GM19463 (cell line): ENCODE data around the gene CSMD2.

Source experiments
- ATAC-seq: cut with Tn5 transposase; IDR thresholded peaks from one replicate; pipeline ENCODE4 v1.9.1; 2021; ENCODE audit warnings: mild to moderate bottlenecking, moderate library complexity; ENCODE audit not compliant: unreplicated experiment

Gene CSMD2

DNA sequence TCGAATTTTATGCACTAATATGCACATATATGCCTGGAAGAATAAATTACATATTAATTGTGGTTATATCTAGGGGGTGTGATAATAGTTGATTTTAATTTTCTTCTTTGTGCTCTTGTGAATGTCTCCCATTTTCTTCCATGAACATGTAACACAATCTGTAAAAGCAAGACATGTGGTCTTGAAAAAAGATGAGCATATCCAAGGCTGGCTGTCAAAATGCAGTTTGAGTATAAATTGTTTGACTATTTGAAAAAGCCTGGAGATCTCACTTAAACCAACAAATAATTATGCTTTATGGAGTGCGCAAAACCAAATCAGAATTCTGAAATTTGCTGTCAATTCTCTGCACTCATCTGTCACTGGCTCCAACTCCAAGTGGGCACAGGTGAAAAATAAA is 157.3 kb downstream of the CSMD2 start:
- no peak for ATAC-seq

DNA sequence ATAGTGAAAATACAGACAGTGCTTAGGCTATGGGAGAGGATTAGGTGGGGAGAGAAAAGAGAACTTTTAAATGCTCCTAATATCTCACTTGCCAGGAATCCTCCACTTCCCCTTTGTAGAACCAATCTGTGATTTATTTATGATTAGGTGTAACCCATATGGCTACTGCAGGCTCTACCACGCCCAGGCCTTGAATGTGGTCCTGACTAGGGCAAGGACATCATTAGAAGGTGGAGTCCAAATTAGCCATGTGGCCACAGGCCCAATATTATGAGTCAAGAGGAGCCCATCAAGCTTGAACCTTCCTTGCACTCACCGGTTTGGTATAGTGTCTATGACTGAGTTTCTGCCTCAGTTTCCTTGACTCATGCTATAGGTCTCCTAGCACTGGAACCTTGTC is 159.7 kb downstream of the CSMD2 start:
- ATAC-seq, result no peak

DNA sequence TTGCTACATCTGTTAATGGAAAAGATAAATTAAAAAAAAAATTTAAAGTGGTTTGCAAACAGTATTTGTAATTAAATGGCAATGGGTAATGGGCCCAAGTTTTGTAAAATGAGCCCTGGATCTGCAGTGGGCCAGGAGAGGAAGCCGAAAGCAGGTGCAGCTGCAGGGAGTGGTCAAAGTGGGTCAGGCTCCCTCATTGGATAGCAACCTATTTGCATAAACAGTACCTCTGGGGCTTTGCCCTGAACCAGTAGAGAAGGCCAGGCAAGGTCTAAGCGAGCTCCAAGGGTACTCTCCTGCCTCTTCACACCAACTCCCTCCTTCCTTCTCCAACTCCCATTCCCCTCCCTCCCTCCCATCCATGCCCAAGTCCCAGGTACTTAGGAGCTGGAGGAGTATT is 162.2 kb downstream of the CSMD2 start:
- no peak for ATAC-seq

DNA sequence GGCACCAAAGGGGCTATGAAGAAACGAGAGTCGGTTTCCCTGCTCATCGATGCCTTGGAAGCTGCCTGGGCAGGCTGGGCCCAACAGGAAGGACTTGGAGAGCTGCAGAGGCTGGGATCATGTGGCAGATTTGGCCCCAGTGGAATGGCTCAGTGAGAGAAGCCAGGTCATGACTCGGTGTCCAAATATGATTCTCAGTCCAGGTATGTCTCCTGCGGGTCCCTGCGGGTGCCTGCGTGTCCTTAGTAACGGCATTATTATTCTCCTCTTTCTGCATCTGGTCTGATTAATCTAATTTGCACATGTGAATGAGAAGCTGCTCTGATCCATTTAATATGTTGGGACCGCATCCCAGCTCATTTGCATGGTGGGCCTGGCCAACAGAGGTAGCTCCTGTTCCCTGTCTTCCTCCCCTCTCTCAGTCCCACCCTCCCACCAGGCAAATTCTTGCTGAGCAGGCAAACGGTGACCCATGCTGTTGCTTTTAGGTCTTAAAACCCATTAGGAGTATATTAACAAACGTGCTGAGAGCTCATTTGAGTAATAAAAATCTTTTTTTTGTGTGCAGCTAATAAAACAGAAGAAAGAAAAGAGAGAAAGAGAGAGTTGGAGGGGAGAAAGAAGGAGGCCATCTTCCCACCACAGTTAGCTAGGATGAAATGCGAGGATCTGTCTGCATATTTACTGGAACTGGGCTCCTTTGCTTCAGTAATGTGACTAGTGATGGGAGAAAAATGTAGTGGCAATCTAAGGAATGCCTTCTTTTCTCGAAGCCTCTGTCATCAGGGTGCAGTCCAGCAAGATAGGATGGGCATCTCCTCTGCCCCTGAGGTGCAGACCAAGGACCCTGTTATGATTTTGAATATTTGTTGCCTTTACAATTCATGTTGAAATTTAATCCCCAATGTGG is 167.6 kb downstream of the CSMD2 start:
- no peak for ATAC-seq

DNA sequence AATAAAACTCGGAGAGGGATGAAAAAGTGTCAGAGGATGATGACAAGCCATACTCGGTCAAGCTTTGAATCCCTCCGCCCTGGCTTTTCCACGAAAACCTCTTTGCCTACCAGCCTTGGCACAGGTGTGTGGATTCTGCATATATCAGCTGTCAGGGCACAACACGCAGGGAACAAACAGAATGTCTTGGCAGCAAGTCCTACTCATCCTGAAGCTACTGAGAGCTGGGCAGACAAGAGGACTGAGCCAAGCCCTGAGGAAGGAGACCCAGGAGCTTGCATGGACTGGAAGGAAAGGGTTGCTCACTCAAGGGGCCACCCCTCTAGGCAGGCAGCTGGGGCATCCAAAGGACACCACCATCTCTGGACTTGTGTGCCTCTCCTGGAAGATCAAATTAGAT is 168.7 kb downstream of the CSMD2 start:
- ATAC-seq, result no peak

DNA sequence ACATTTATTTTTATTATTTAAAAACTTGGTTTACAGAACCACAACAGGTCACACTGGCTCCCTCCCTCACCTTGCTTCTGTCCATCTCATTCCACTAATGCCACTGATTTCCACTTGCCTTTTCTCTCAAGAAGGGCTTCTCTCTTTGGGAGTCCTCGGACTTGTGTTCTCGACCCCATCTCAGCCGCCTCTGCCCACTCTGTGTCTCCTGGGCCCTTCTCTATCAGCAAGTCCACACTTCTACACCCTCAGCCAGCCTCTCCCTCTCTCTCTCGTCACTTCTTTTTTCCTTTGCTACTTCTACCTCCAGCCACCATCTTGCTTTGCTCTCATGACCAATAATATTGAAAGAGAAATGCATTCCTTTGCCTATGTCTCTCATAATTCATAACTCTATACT is 171.7 kb downstream of the CSMD2 start:
- no peak for ATAC-seq

DNA sequence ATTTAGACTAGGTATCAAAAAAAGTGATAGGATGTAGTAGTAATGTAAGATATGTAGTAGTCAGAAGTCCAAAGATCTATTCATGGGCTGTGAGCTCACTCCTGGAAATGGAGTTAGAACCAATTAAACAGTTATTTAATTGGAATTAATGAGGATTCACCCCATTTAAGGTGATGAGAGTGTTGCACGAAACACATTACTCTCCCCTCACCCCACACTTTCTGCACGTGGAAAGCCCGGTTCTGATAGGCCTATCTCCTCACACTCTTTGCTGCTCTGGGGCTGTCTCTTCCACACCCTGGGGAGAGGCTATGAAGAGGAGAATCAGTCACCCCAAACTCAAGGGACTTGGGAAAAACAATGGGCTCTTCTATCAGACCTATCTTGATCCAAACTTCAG is 174.7 kb downstream of the CSMD2 start:
- ATAC-seq, result no peak

DNA sequence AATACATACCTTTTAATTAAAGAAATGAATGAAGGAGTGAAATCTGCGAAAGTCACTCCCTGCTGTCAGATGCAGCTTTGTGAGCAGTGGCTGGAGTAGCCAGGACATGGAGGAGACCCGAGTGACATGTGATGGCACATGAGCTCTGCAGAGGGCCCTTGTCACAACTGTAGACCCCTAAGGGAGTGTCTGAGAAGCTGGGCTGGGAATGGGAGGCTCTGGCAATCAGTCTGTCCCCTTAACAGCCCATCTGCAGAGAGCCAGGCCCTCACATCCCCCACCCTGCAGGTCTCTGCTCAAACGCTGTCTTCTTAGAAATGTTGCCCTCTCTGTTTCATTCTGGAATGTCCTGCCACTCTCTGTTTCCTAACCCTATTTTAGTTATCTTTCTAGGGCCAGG is 176.9 kb downstream of the CSMD2 start:
- no peak for ATAC-seq

DNA sequence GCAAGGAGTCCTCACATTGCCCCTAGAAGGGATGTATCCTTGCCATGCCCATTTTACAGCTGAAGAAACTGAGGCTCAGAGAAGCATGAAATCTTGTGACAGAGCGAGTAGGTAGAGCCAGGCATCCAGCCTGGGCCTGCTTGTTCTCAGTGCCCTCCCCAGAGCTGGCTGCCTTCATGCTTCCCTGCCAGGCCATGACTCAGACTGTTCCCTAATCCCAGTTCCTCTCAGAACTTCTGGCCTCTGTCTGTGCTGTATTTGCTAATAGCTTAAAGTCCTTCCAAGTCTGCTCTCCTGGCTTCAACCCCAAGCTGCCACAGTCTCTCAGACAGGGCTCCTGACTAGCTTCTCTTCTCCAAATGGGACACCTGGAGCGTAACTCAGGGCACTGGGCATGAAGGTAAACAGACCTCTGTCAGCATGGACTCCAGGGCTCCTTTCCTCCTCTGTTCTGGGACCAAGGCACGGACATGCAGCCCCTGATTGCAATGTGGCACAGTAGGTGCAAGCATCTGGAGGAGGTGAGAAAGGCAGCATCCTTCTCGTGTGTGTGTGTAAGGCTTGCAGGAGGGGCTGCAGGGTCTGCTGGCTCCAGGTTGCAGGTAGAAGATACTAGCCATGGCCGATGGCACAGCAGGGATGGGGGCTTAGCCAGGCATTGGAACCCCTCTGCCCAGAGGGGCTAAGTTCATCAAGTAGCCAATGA is 178.5 kb downstream of the CSMD2 start:
- ATAC-seq, result no peak

DNA sequence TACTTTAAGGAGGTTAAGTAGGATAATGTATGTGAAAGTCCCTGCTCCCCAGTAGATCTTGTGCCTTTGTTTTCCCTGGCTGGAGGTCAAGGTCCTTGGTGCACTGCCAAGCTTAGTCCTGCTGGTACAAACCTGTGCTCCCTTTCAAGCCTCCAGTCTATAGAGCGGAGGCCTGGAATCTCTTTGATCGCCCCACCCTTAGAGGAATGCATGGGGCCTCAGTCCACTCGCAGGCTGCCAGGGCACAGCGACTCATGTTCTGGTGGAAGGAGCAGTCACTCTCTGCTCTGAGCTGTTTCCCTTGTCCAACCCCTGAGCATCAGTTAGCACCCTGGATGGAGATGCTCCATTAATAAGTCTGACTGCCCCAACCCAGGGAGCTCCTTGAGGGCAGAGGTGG is 179.4 kb downstream of the CSMD2 start:
- ATAC-seq, result no peak

DNA sequence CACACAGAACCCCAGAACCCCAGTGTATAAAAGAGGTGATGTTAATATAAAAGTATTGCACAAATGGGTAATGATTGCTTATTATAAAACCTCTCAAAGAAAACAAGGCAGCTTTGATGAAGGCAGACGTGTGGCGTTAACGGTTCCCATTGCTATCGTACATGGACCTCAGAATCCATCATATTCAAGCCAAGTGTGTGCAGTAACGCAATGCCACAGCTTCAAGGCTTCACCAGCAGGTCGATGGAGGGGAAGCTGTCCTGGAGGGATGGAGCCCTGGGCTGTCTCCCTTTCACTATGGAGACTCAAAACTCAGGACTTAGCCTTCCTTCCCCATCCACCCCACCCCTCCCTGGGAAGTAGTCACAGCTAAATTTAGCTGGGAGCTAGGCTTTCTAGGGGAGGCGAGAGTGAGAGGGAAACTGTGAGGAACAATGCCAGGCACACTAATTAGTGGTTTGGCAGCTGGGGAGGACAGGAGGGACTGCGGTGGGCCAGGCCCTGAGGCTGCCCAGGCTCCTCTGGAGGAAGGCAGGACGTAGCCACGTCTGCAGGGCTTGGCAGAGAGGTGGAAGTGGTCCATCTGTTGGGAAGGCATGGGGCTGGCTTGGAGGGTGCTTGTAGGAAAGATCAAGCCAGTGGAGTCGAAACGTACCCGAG is 180.0 kb downstream of the CSMD2 start:
- no peak for ATAC-seq

DNA sequence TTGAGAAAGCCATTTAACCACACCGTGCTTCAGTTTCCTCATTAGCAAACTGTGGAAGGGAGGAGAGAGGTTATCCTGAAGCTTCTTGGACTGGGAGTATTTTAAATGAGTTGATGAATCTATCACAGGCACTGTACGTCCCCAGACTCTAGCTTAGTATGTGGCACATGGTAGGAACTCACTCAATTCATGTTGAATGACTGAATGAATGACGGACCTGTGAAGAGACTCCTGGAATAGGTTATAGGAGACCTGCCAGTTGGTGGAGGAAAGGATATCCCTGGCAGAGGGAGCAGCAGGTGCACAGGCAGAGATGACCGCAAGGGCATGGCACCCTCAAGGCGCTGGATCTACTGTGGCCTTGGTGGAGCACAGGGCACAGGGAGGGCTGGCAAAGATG is 182.6 kb downstream of the CSMD2 start:
- no peak for ATAC-seq

DNA sequence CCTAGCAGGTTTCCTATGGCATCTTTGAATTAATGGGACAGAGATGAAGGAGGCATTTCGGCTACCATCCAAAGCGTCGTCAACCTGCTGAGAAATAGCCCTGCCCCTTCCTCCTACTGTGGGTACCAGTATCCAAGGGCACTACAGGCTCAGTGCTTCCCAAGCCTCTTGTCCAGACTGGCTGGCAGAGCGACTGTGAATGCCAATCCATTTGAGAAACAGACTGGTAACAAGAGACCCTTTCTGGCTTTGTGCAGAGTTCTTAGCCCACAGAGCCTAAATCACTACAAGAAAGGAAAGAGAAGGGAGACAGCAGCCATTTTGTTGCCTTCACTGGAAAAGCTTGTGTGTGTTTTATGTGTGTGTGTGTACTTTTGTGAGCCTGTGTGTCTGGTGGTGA is 185.7 kb downstream of the CSMD2 start:
- no peak for ATAC-seq

DNA sequence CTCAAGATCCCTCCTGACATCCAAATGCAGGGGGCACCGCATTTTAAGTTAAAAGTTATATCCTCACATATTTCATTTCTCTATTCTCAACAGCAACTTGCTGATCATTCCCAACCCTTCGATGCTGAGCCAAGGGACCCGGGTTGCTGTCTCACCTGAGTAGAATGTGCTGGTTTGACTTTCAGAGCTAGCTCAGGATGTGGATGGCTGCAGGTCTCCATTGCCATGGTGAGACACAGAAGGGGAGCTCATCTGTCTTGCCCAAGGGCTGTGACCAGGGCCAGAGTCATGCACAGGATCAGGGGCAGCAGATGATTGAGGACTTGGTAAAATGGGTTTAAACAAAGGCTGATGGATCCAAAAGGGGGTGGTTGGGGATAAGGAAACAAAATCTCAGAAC is 189.1 kb downstream of the CSMD2 start:
- ATAC-seq, result no peak

DNA sequence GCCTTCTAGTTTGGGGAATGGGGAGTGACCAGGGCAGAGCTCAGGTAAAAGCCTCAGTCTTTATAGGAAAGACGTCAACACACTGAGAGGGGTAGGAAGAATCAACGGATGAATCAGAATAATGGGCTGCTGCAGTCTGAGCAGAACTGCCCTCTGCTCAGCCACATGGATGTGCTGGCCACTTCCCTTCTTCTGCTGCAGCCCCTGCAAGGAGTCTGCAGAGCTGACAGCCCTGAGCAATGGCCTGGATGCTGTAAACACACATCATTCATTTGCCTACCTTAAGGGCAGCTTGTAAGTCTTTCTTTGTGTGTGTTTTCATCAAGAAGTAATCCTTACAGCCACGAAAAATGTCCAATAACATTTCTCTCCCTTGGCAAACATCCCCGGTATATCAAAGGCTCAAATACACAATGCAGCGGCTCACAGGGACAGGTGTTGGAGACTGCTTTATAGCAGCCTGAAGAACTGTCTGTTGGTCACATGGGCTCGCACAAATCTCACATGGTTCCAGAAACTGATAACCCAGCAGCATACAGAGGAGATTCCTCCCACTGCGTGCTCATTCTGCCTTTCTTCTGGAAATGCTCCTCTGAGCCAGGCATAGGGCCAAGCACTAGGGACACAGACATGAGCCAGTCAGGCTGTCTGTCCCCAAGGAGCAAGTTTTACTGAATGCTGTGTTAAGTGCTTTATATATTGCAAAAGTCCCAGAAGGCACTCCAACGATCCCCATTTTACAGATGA is 191.1 kb downstream of the CSMD2 start:
- ATAC-seq, result no peak

DNA sequence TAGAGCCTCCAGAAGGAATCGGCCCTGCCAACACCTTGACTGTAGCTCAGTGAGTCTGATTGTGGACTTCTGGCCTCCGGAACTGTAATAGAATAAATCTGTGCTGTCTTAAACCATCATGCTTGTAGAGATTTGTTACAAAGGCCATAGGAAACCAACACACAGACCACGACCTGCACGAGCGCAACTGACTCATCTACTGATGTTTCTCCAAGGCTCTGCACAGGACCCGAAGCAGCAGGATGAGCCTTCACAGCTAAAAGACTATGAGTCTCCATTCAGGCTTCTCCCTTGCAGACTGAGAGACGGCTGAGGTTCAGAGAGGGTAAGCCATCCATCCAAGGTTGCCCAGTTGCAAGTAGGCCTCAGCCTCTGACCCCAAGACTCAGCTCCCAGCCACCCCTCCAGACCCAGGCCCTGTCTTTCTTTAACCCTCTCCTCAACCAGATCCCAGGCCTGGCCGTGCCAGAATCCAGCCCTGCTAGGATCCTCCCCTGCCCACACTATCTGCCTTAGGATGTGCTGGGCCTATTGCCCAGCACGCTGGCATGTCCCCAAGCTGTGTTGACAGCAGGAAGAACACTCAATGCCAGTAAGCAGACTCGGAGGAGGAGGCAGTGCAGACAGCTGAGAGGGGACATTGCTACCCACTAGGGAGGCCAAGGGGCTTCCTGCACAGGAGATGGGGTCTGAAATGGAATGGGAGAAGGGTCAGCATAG is 192.2 kb downstream of the CSMD2 start:
- no peak for ATAC-seq

DNA sequence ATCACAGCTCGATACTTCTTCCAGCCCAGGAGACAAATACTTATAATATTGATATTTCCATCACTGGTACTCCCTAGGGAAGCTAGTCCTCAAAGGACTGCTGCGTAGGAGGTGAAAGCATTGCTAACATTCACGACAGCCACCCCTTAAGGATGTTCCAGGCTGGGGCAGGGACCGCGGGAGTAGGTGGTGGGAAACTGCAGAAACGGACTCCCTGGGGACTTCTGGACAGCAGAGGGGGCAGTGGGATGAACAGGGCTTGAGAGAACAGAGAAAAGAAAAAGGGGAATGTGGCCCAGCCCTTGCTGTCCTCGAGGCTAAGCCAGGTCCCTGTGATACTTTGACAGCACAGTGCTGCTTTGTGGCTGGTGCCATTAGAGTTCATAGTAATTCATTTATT is 193.1 kb downstream of the CSMD2 start:
- no peak for ATAC-seq

DNA sequence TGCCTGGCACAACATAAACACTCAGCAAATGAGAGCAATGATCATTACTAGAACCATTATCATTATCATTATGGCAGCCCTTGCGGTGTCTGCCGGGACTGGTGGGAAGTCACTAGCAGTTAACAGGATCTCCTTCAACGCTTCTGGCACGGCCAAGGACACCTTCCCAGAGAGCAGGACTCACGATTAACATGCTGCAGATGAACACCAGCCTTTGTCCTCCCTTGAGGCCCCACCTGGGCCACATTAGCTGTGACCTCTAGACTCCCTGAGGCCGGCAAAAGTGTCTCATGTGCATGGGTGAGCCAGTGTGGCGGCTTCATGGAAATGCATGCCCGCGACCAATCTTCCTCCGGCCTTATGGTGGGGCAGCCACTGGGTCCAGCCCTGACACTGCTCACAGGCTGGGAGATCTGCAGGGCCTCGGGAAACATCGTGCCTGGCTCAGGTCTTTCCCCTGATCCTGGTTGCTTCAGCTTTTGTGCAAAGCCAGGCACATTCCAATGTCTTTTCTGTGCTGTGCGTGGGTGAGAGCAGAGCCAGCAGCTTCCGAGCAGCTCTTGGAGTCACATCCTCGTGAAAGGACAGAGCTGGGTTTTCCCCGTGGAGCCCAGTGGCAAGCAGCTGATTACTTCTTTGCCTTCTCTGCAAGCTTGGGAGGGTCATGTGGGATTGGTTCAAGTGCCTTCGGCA is 193.9 kb downstream of the CSMD2 start:
- no peak for ATAC-seq

DNA sequence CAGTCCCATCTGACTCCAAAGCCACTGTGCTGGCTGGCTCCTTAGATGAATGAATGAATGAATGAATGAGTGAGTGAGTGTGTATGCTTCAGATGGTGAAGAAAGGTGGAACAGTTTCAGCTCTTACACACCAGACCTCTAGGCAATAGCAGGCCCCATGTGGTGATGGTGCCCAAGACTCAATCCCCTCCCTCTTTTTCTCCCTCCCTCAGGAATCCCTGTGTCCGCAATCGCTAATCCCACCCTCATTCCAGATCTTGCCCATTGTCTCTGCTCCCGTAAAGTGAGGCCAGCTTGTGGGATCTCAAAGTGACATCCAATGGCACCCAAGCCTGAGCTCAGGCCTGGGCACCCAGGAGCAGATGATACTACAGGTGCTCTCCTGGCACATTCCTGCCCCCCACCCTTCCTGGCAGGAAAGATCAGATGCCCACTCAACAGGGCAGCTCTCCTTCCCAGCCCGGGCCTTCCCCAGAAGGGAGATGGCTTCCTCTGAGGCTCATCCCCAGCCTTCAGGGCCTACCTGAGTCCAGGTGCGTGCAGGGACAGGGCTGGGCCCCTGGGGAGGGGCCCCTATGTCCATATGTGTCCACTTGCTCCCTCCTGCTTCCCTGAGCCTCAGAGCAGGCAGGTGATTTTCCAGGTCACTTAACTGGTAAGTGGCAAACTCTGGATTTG is 194.7 kb downstream of the CSMD2 start:
- ATAC-seq, result no peak
